SK-N-SH (cell line): ENCODE results near the gene RAB26. TPM values are rescaled to one million over a fixed set of nuclear protein-coding genes. Genes with fewer than 3 reads are reported as not detected.

Experiments used
- CTCF ChIA-PET: fragments of 300-600, 350-600 bp; formaldehyde crosslinking; extraction: SDS; loops from one replicate; lab custom pipeline; 2021; lab: Yijun Ruan, JAX
- POLR2A ChIA-PET: fragments of 350-600 bp; sonication (Branson Sonifier 250); formaldehyde crosslinking; extraction: SDS; loops from one replicate; lab custom pipeline; 2020; ENCODE audit warnings: antibody characterized with exemption, inconsistent platforms; lab: Yijun Ruan, JAX
- DNase-seq: peaks from one replicate; pipeline ENCODE4 v3.0.0; 2012
- H2AFZ ChIP-seq: fragments of 200-600 bp; sonication (generic); 2 replicates; pipeline ENCODE4 v1.8.1; 2016; ENCODE audit warnings: antibody characterized with exemption, mild to moderate bottlenecking, low read depth
- H3F3A ChIP-seq: fragments of 200-600 bp; sonication (generic); replicated peaks from 2 replicates; pipeline ENCODE3; 2016; ENCODE audit warnings: antibody characterized with exemption, mild to moderate bottlenecking; ENCODE audit not compliant: insufficient read depth
- H3K27ac ChIP-seq, 2 experiments: fragments of 200-500 bp in 1 of 2; fragments of 200-600 bp in 1 of 2; sonication (Bioruptor generic) in 1 of 2; sonication (generic), shearing (Covaris generic) in 1 of 2; 2 replicates each; pipeline versions ENCODE4 v1.5.1 to v1.6.1; 2014 to 2016; ENCODE audit warnings: low read depth in 2 of 2, inconsistent platforms in 1 of 2, low read length in 1 of 2, mild to moderate bottlenecking in 1 of 2, mixed read lengths in 1 of 2
- H3K27me3 ChIP-seq: fragments of 200-600 bp; sonication (generic), shearing (Covaris generic); 2 replicates; pipeline ENCODE4 v1.6.1; 2016; ENCODE audit warnings: mixed run types; ENCODE audit not compliant: insufficient read depth
- H3K36me3 ChIP-seq, 2 experiments: fragments of 200-500 bp in 1 of 2; fragments of 200-600 bp in 1 of 2; sonication (Bioruptor generic) in 1 of 2; sonication (generic) in 1 of 2; replicated peaks in 1 of 2; 2 replicates each; pipeline versions ENCODE3 to v1.5.1; 2014 to 2016; ENCODE audit warnings: low read length in 1 of 2, mild to moderate bottlenecking in 1 of 2; ENCODE audit not compliant: insufficient read depth in 2 of 2, control insufficient read depth in 1 of 2
- H3K4me1 ChIP-seq, 2 experiments: fragments of 200-500 bp in 1 of 2; fragments of 200-600 bp in 1 of 2; sonication (Bioruptor generic) in 1 of 2; sonication (generic), shearing (Covaris generic) in 1 of 2; 2 replicates each; pipeline versions ENCODE4 v1.5.1 to v1.6.1; 2014 to 2016; ENCODE audit warnings: low read depth in 1 of 2, low read length in 1 of 2, mixed run types in 1 of 2; ENCODE audit not compliant: insufficient read depth in 2 of 2, control insufficient read depth in 1 of 2
- H3K4me2 ChIP-seq: fragments of 200-600 bp; sonication (generic), shearing (Covaris generic); 2 replicates; pipeline ENCODE4 v1.6.1; 2017; ENCODE audit warnings: mixed run types
- H3K4me3 ChIP-seq, 2 experiments: fragments of 200-500 bp in 1 of 2; fragments of 200-600 bp in 1 of 2; sonication (Bioruptor generic) in 1 of 2; sonication (generic), shearing (Covaris generic) in 1 of 2; 2 replicates each; pipeline versions ENCODE4 v1.5.1 to v1.8.1; 2014 to 2016; ENCODE audit warnings: low read depth in 2 of 2, inconsistent platforms in 1 of 2, low read length in 1 of 2, mild to moderate bottlenecking in 1 of 2, mixed read lengths in 1 of 2, moderate library complexity in 1 of 2
- H3K79me2 ChIP-seq: fragments of 200-600 bp; sonication (generic); 2 replicates; pipeline ENCODE4 v1.8.1; 2017; ENCODE audit warnings: mild to moderate bottlenecking; ENCODE audit not compliant: insufficient read depth
- H3K9ac ChIP-seq: fragments of 200-600 bp; sonication (generic); 2 replicates; pipeline ENCODE4 v1.6.1; 2017; ENCODE audit warnings: mixed run types
- H3K9me2 ChIP-seq: fragments of 200-600 bp; sonication (generic); 2 replicates; pipeline ENCODE4 v1.6.1; 2017; ENCODE audit warnings: mixed run types
- H3K9me3 ChIP-seq: fragments of 200-600 bp; sonication (generic); 2 replicates; pipeline ENCODE4 v1.6.1; 2017; ENCODE audit warnings: mixed run types, mild to moderate bottlenecking, moderate library complexity
- H4K20me1 ChIP-seq: fragments of 200-600 bp; sonication (generic); 2 replicates; pipeline ENCODE4 v1.6.1; 2017; ENCODE audit warnings: mild to moderate bottlenecking, mixed run types; ENCODE audit not compliant: insufficient read depth
- CHD2 ChIP-seq: fragments of 150-350 bp; IDR thresholded peaks from 2 replicates; pipeline ENCODE4 v1.6.1; 2018; ENCODE audit warnings: low read length; ENCODE audit not compliant: partially characterized antibody
- EZH2phosphoT487 ChIP-seq: fragments of 200-600 bp; sonication (generic); IDR thresholded peaks from 2 replicates; pipeline ENCODE4 v1.6.1; 2017; ENCODE audit warnings: low read depth, mixed run types, mild to moderate bottlenecking, antibody characterized with exemption, moderate library complexity, borderline replicate concordance
- GABPA ChIP-seq: IDR thresholded peaks from 2 replicates; pipeline ENCODE4 v1.4.0; 2012; ENCODE audit warnings: low read depth, mild to moderate bottlenecking
- RFX5 ChIP-seq: IDR thresholded peaks from 2 replicates; pipeline ENCODE4 v1.6.1; 2012; ENCODE audit warnings: mild to moderate bottlenecking, improper control_type of control experiment, low read length
- RXRA ChIP-seq: IDR thresholded peaks from 2 replicates; pipeline ENCODE4 v1.4.0; 2012; ENCODE audit warnings: low read depth, mild to moderate bottlenecking, borderline replicate concordance
- SIN3A ChIP-seq: IDR thresholded peaks from 2 replicates; pipeline ENCODE4 v1.6.1; 2012; ENCODE audit warnings: low read depth, mild to moderate bottlenecking, low read length, moderate library complexity, borderline replicate concordance
- TAF1 ChIP-seq: IDR thresholded peaks from 2 replicates; pipeline ENCODE4 v1.6.1; 2012; ENCODE audit warnings: low read depth, mild to moderate bottlenecking, low read length, moderate library complexity, borderline replicate concordance
- TEAD4 ChIP-seq: IDR thresholded peaks from 2 replicates; pipeline ENCODE4 v1.4.0; 2012; ENCODE audit warnings: mild to moderate bottlenecking, borderline replicate concordance; ENCODE audit not compliant: insufficient read depth
- USF1 ChIP-seq: IDR thresholded peaks from 2 replicates; pipeline ENCODE4 v1.4.0; 2012; ENCODE audit warnings: low read depth, borderline replicate concordance
- YY1 ChIP-seq: IDR thresholded peaks from 2 replicates; pipeline ENCODE4 v1.4.0; 2012; ENCODE audit warnings: low read depth, mild to moderate bottlenecking
- WGBS: methylation state at CpG from one replicate; pipeline ENCODE4 v1.1.6; 2017; ENCODE audit warnings: low lambda C conversion rate; 5-methylcytosine and 5-hydroxymethylcytosine counted together
- polyA plus RNA-seq, 3 experiments: library from polyadenylated mRNA; depleted of rRNA; stranded (reverse); fragments of >200 nt; gene quantifications; 2 replicates each; pipeline ENCODE4 v1.2.3, GENCODE V29; 2012
- TF ChIP-seq, protein P1 (sequence below): fragments of 150-350 bp; IDR thresholded peaks from 2 replicates; pipeline ENCODE4 v1.6.1; 2016; ENCODE audit warnings: mild to moderate bottlenecking, low read depth, low read length

Gene RAB26
- polyA plus RNA-seq, 1 of the 3 experiments (the other 2 are of a cell fraction), result 14.3 TPM

- Histone ChIP-seq H3K79me2 (peaks cover 75% of the 10 kb centered on the region), H3F3A (peaks cover 3% of the 10 kb centered on the region), H3K27me3 (no peaks in the 10 kb centered on the region), H3K9me3 (no peaks in the 10 kb centered on the region), H3K4me2 (no peak overlapping the region), H3K36me3 (peaks cover 0 to 24% of the 10 kb centered on the region in 2 experiments), H3K9ac (no peak overlapping the region), H3K9me2 (no peaks in the 10 kb centered on the region), H3K4me1 (peaks cover 10 to 24% of the 10 kb centered on the region in 2 experiments; a peak in 3 of 4 replicates), H4K20me1 (peaks cover 63% of the 10 kb centered on the region), H2AFZ (no peak overlapping the region), H3K4me3 (no peak overlapping the region), H3K27ac (no peak overlapping the region; a peak in 1 of 4 replicates)
- TF ChIP-seq TEAD4 (no peak), YY1 (no peak), SIN3A (no peak), RXRA (no peak), USF1 (no peak)
- ChIA-PET POLR2A (interaction anchor here (0.9 to 1.2 kb wide), 3 partner anchors 11 to 33 kb away, joined by 3 to 4 read pairs (median 3); no protein-coding TSS in a partner anchor), CTCF (interaction anchor here (0.8 to 1.1 kb wide), 2 partner anchors 33 to 138 kb away, joined by 3 read pairs; no protein-coding TSS in a partner anchor)
- no peak for DNase-seq
- WGBS, result 92% methylated on average over 10 of the region's 10 CpGs
Observed at GRCh38 chr16:2161911-2162310, 13.5 kb downstream of the RAB26 start.

GRCh38 chr16:2162676-2163118, 14.3 kb downstream of the RAB26 start:
- H4K20me1 ChIP-seq, result peaks cover 57% of the 10 kb centered on the region
- POLR2A ChIA-PET, result interaction anchor here (1.1 to 1.2 kb wide), 2 partner anchors 12 kb away, joined by 3 to 4 read pairs; no protein-coding TSS in a partner anchor

More at GRCh38 chr16:2162676-2163118, 14.3 kb downstream of the RAB26 start:
- H3K4me2 ChIP-seq, result no peak overlapping the region
- TF ChIP-seq GABPA (no peak), CHD2 (no peak), TAF1 (no peak), EZH2phosphoT487 (no peak), RFX5 (no peak)
- TF ChIP-seq, protein P1, sequence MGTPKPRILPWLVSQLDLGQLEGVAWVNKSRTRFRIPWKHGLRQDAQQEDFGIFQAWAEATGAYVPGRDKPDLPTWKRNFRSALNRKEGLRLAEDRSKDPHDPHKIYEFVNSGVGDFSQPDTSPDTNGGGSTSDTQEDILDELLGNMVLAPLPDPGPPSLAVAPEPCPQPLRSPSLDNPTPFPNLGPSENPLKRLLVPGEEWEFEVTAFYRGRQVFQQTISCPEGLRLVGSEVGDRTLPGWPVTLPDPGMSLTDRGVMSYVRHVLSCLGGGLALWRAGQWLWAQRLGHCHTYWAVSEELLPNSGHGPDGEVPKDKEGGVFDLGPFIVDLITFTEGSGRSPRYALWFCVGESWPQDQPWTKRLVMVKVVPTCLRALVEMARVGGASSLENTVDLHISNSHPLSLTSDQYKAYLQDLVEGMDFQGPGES, result no peak
- TF ChIP-seq, all 33 proteins: peak for 0
- Histone ChIP-seq H3K36me3 (peaks cover 0 to 31% of the 10 kb centered on the region in 2 experiments), H3K27ac (no peak overlapping the region; a peak in 1 of 4 replicates), H2AFZ (no peak overlapping the region), H3K9me2 (no peaks in the 10 kb centered on the region), H3F3A (peaks cover 3% of the 10 kb centered on the region), H3K4me3 (no peak overlapping the region), H3K27me3 (no peaks in the 10 kb centered on the region), H3K79me2 (peaks cover 68% of the 10 kb centered on the region), H3K4me1 (peaks cover 3 to 16% of the 10 kb centered on the region in 2 experiments; a peak in 3 of 4 replicates), H3K9ac (no peak overlapping the region), H3K9me3 (no peaks in the 10 kb centered on the region)
- WGBS, result no CpG with 5 or more reads among the region's 13 CpGs
- DNase-seq, result no peak
- CTCF ChIA-PET, result no interaction called here
